Natural killer cell (primary cell): ENCODE measurements around the gene MARVELD2. TPM values are rescaled to one million over a fixed set of nuclear protein-coding genes. Genes with fewer than 3 reads are reported as not detected.

ENCODE experiments used
- ATAC-seq, 3 donors: fragments of 150-1000 bp in 2 of 3; fragments of 200-7000 bp in 1 of 3; cut with Tn5 transposase; 1 replicate in 1 of 3; 2 replicates in 2 of 3; pipeline ENCODE4 v1.10.0; 2021; ENCODE audit warnings: mild to moderate bottlenecking in 2 of 3, moderate library complexity in 2 of 3
- DNase-seq, 2 donors: peaks; one replicate each; pipeline versions ENCODE4 v3.0.0 to v3.0.0-alpha.2; 2013 to 2021; ENCODE audit warnings: mixed read lengths in 1 of 2
- H3K27ac ChIP-seq: one replicate; pipeline ENCODE4 v1.5.1; 2013; ENCODE audit warnings: mild to moderate bottlenecking, low read length
- H3K27me3 ChIP-seq: one replicate; pipeline ENCODE4 v1.6.1; 2013; ENCODE audit warnings: low read length; ENCODE audit not compliant: control insufficient read depth, insufficient read depth
- H3K36me3 ChIP-seq: one replicate; pipeline ENCODE4 v1.6.1; 2013; ENCODE audit warnings: low read length; ENCODE audit not compliant: control insufficient read depth, insufficient read depth
- H3K4me1 ChIP-seq: one replicate; pipeline ENCODE4 v1.6.1; 2013; ENCODE audit warnings: low read length; ENCODE audit not compliant: control insufficient read depth, insufficient read depth
- H3K4me3 ChIP-seq: one replicate; pipeline ENCODE4 v1.5.1; 2013; ENCODE audit warnings: low read length
- H3K9me3 ChIP-seq: one replicate; pipeline ENCODE4 v1.6.1; 2013; ENCODE audit warnings: low read length; ENCODE audit not compliant: control insufficient read depth, insufficient read depth
- H3K27ac Mint-ChIP-seq, 2 donors: one replicate each; pipeline ENCODE4 v1.8.0; 2022; ENCODE audit warnings: mild to moderate bottlenecking in 2 of 2, mixed read lengths in 2 of 2, moderate library complexity in 1 of 2
- H3K27me3 Mint-ChIP-seq, 2 donors: one replicate each; pipeline ENCODE4 v1.8.0; 2022; ENCODE audit warnings: low read depth in 2 of 2, mixed read lengths in 2 of 2
- H3K36me3 Mint-ChIP-seq: one replicate; pipeline ENCODE4 v1.8.0; 2022; ENCODE audit warnings: mixed read lengths
- H3K4me1 Mint-ChIP-seq, 2 donors: one replicate each; pipeline ENCODE4 v1.8.0; 2022; ENCODE audit warnings: mixed read lengths in 2 of 2
- H3K4me3 Mint-ChIP-seq: one replicate; pipeline ENCODE4 v1.8.0; 2022; ENCODE audit warnings: mild to moderate bottlenecking, moderate library complexity, mixed read lengths
- H3K9me3 Mint-ChIP-seq, 2 donors: one replicate each; pipeline ENCODE4 v1.8.0; 2022; ENCODE audit warnings: mixed read lengths in 2 of 2
- WGBS: methylation state at CpG from one replicate; pipeline ENCODE4 v1.1.7; 2013; ENCODE audit warnings: missing lambda C conversion rate; ENCODE audit not compliant: insufficient coverage; 5-methylcytosine and 5-hydroxymethylcytosine counted together
- intact Hi-C: fragments of 100-400 bp; cut with micrococcal nuclease; formaldehyde crosslinking; loops from one replicate; pipeline ENCODE4 v1.14.2; 2022
- total RNA-seq, 4 donors: library from RNA; stranded (reverse); fragments of 120-200 nt in 1 of 4; gene quantifications; one replicate each; pipeline versions ENCODE4 v1.2.3 to v1.2.4, GENCODE V29; 2013 to 2022
- TF ChIP-seq, protein P1 (sequence below): fragments of 200-600 bp; IDR thresholded peaks from one replicate; pipeline ENCODE4 v1.8.0; 2022; ENCODE audit warnings: antibody characterized with exemption

The MARVELD2 gene
- total RNA-seq, 3 donors from 2014 or later (not counting 1 experiment from before 2014, with no cell fraction given), result 0.50 TPM; not detected in 2

GRCh38 chr5:69492923-69493395 lies 78.0 kb downstream of the MARVELD2 start:
- intact Hi-C loops, result no loop called here
- H3K4me3 ChIP-seq, result peak overlapping the region; percentile 6

GRCh38 chr5:69493396-69494133 lies 78.6 kb downstream of the MARVELD2 start:
- no peaks in the 10 kb centered on the region for H3K9me3 ChIP-seq
- peak overlapping the region; percentile 49 for H3K4me3 Mint-ChIP-seq
- intact Hi-C loops, result no loop called here
- H3K4me1 ChIP-seq, result peaks cover 19% of the 10 kb centered on the region
- TF ChIP-seq, protein P1, sequence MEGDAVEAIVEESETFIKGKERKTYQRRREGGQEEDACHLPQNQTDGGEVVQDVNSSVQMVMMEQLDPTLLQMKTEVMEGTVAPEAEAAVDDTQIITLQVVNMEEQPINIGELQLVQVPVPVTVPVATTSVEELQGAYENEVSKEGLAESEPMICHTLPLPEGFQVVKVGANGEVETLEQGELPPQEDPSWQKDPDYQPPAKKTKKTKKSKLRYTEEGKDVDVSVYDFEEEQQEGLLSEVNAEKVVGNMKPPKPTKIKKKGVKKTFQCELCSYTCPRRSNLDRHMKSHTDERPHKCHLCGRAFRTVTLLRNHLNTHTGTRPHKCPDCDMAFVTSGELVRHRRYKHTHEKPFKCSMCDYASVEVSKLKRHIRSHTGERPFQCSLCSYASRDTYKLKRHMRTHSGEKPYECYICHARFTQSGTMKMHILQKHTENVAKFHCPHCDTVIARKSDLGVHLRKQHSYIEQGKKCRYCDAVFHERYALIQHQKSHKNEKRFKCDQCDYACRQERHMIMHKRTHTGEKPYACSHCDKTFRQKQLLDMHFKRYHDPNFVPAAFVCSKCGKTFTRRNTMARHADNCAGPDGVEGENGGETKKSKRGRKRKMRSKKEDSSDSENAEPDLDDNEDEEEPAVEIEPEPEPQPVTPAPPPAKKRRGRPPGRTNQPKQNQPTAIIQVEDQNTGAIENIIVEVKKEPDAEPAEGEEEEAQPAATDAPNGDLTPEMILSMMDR, result no peak
- peak overlapping the region; percentile 6 for H3K4me3 ChIP-seq
- H3K27ac ChIP-seq, result no peak overlapping the region
- WGBS, result 1% methylated on average over 62 of the region's 62 CpGs
- ATAC-seq, result peak in 2 of 3 donors; percentile 21 to 29
- no peaks in the 10 kb centered on the region for H3K36me3 ChIP-seq
- DNase-seq, result no peak
- peaks cover 33 to 49% of the 10 kb centered on the region in 2 donors for H3K27me3 Mint-ChIP-seq
- no peaks in the 10 kb centered on the region for H3K9me3 Mint-ChIP-seq
- no peaks in the 10 kb centered on the region for H3K4me1 Mint-ChIP-seq
- no peak overlapping the region for H3K27ac Mint-ChIP-seq
- H3K36me3 Mint-ChIP-seq, result no peaks in the 10 kb centered on the region
- H3K27me3 ChIP-seq, result peaks cover 18% of the 10 kb centered on the region

More at GRCh38 chr5:69492923-69493395, 78.0 kb downstream of the MARVELD2 start:
- no peaks in the 10 kb centered on the region for H3K9me3 ChIP-seq
- TF ChIP-seq, protein P1, result no peak
- H3K4me3 Mint-ChIP-seq, result peak overlapping the region; percentile 49
- 1% methylated on average over 42 of the region's 42 CpGs for WGBS
- no peaks in the 10 kb centered on the region for H3K36me3 ChIP-seq
- peaks cover 19% of the 10 kb centered on the region for H3K4me1 ChIP-seq
- DNase-seq (peak in 1 of 2 donors; percentile 7), ATAC-seq (peak in 1 of 3 donors; percentile 24)
- H3K27me3 Mint-ChIP-seq, result peaks cover 33 to 49% of the 10 kb centered on the region in 2 donors
- H3K27ac Mint-ChIP-seq, result no peak overlapping the region
- H3K27ac ChIP-seq, result no peak overlapping the region
- no peaks in the 10 kb centered on the region for H3K36me3 Mint-ChIP-seq
- no peaks in the 10 kb centered on the region for H3K9me3 Mint-ChIP-seq
- peaks cover 18% of the 10 kb centered on the region for H3K27me3 ChIP-seq
- H3K4me1 Mint-ChIP-seq, result no peaks in the 10 kb centered on the region

Other genes starting within 250 kb of the MARVELD2 start
- gene CCNB1, start 248.0 kb upstream of the MARVELD2 start, total RNA-seq, result 1 to 10 TPM; 2.8 to 5.2 (median 4.0) TPM
- gene CENPH, start 225.5 kb upstream of the MARVELD2 start, total RNA-seq, result 1 to 10 TPM; 5.6 to 6.4 (median 5.6) TPM
- 10 to 100 TPM; 30.6 to 39.5 (median 30.8) TPM for gene CDK7, start 180.2 kb upstream of the MARVELD2 start, total RNA-seq
- 10 to 100 TPM in 2 of 3 donors, 1 to 10 TPM in 1; 7.2 to 12.8 (median 12.2) TPM for gene CCDC125, start 82.3 kb upstream of the MARVELD2 start, total RNA-seq
- gene AK6, start 45.6 kb upstream of the MARVELD2 start, total RNA-seq, result 10 to 100 TPM in 1 of 3 donors, 1 to 10 TPM in 2; 5.8 to 10.8 (median 9.7) TPM
- gene TAF9, start 45.6 kb upstream of the MARVELD2 start, total RNA-seq, result 10 to 100 TPM; 38.3 to 53.8 (median 46.6) TPM
- 10 to 100 TPM; 24.4 to 34.3 (median 24.6) TPM for gene RAD17, start 45.3 kb upstream of the MARVELD2 start, total RNA-seq
- 1 to 10 TPM in 2 of 3 donors, under 1 TPM in 1; 0.68 to 1.8 (median 1.3) TPM for gene OCLN, start 77.7 kb downstream of the MARVELD2 start, total RNA-seq
- 10 to 100 TPM; 19.7 to 44.4 (median 35.1) TPM for gene GTF2H2C, start 145.1 kb downstream of the MARVELD2 start, total RNA-seq